Lower leg skin (tissue), 3 donors: ENCODE data around the gene FGD3.

Source experiments
- CTCF ChIP-seq, 3 donors: fragments of 450-650 bp; IDR thresholded peaks; one replicate each; pipeline ENCODE4 v1.5.1; 2016; ENCODE audit warnings: antibody characterized with exemption in 3 of 3, mild to moderate bottlenecking in 3 of 3, moderate library complexity in 2 of 3
- POLR2A ChIP-seq, 2 donors: fragments of 450-650 bp; IDR thresholded peaks; one replicate each; pipeline ENCODE4 v1.6.1; 2016 to 2017; ENCODE audit warnings: antibody characterized with exemption in 2 of 2, mild to moderate bottlenecking in 1 of 2, moderate library complexity in 1 of 2

- TF ChIP-seq POLR2A (IDR thresholded peaks at IDR 0.05), result no peak
- no peak for TF ChIP-seq CTCF (IDR thresholded peaks at IDR 0.05)
These were observed 13.4 kb downstream of the FGD3 start for GRCh38 chr9:92960561-92961290.
